Activated naive CD4-positive, alpha-beta T cell treated with anti-CD3 and anti-CD28 coated beads, Interleukin-2, amount 50 U/mL, for 24 hours (primary cell): Measurements from ENCODE around the gene TACR1.

Experiments
- H3K27ac Mint-ChIP-seq: one replicate; pipeline ENCODE4 v1.8.0; 2021; ENCODE audit warnings: mild to moderate bottlenecking, mixed read lengths
- H3K27me3 Mint-ChIP-seq: one replicate; pipeline ENCODE4 v1.8.0; 2021; ENCODE audit warnings: mixed read lengths
- H3K36me3 Mint-ChIP-seq: one replicate; pipeline ENCODE4 v1.8.0; 2021; ENCODE audit warnings: mixed read lengths
- H3K4me1 Mint-ChIP-seq: one replicate; pipeline ENCODE4 v1.8.0; 2021; ENCODE audit warnings: mixed read lengths
- H3K4me3 Mint-ChIP-seq: one replicate; pipeline ENCODE4 v1.8.0; 2021; ENCODE audit warnings: mild to moderate bottlenecking, mixed read lengths
- H3K9me3 Mint-ChIP-seq: one replicate; pipeline ENCODE4 v1.8.0; 2021; ENCODE audit warnings: mixed read lengths

Gene TACR1

GRCh38 chr2:75012080-75012479 is 187.2 kb downstream of the TACR1 start:
- H3K4me1 Mint-ChIP-seq, result no peaks in the 10 kb centered on the region
- H3K4me3 Mint-ChIP-seq, result no peak overlapping the region
- H3K27ac Mint-ChIP-seq, result no peak overlapping the region
- H3K36me3 Mint-ChIP-seq, result peaks cover 8% of the 10 kb centered on the region
- H3K27me3 Mint-ChIP-seq, result no peaks in the 10 kb centered on the region
- H3K9me3 Mint-ChIP-seq, result no peaks in the 10 kb centered on the region

- Mint-ChIP-seq H3K4me1 (no peaks in the 10 kb centered on the region), H3K9me3 (no peaks in the 10 kb centered on the region), H3K4me3 (no peak overlapping the region), H3K27ac (no peak overlapping the region), H3K36me3 (peaks cover 8% of the 10 kb centered on the region), H3K27me3 (no peaks in the 10 kb centered on the region)
Observed at GRCh38 chr2:75010571-75010970, 188.7 kb downstream of the TACR1 start.

GRCh38 chr2:75007819-75008218 is 191.5 kb downstream of the TACR1 start:
- H3K27ac Mint-ChIP-seq, result no peak overlapping the region
- no peaks in the 10 kb centered on the region for H3K27me3 Mint-ChIP-seq
- no peaks in the 10 kb centered on the region for H3K4me1 Mint-ChIP-seq
- peaks cover 11% of the 10 kb centered on the region for H3K36me3 Mint-ChIP-seq
- H3K4me3 Mint-ChIP-seq, result no peak overlapping the region
- H3K9me3 Mint-ChIP-seq, result no peaks in the 10 kb centered on the region

GRCh38 chr2:75007061-75007460 is 192.3 kb downstream of the TACR1 start:
- Mint-ChIP-seq H3K36me3 (peaks cover 12% of the 10 kb centered on the region), H3K27ac (no peak overlapping the region), H3K4me3 (no peak overlapping the region), H3K4me1 (no peaks in the 10 kb centered on the region), H3K9me3 (no peaks in the 10 kb centered on the region), H3K27me3 (no peaks in the 10 kb centered on the region)

GRCh38 chr2:75006041-75006440 is 193.3 kb downstream of the TACR1 start:
- no peak overlapping the region for H3K27ac Mint-ChIP-seq
- peaks cover 12% of the 10 kb centered on the region for H3K36me3 Mint-ChIP-seq
- no peaks in the 10 kb centered on the region for H3K4me1 Mint-ChIP-seq
- no peaks in the 10 kb centered on the region for H3K27me3 Mint-ChIP-seq
- H3K4me3 Mint-ChIP-seq, result no peak overlapping the region
- H3K9me3 Mint-ChIP-seq, result no peaks in the 10 kb centered on the region

- H3K36me3 Mint-ChIP-seq, result peaks cover 14% of the 10 kb centered on the region
- no peaks in the 10 kb centered on the region for H3K27me3 Mint-ChIP-seq
- no peaks in the 10 kb centered on the region for H3K9me3 Mint-ChIP-seq
- no peak overlapping the region for H3K4me3 Mint-ChIP-seq
- no peaks in the 10 kb centered on the region for H3K4me1 Mint-ChIP-seq
- no peak overlapping the region for H3K27ac Mint-ChIP-seq
Observed at GRCh38 chr2:75003773-75004172, 195.5 kb downstream of the TACR1 start.

GRCh38 chr2:75003276-75003675 is 196.0 kb downstream of the TACR1 start:
- H3K27me3 Mint-ChIP-seq, result no peaks in the 10 kb centered on the region
- H3K27ac Mint-ChIP-seq, result no peak overlapping the region
- H3K4me3 Mint-ChIP-seq, result no peak overlapping the region
- peaks cover 13% of the 10 kb centered on the region for H3K36me3 Mint-ChIP-seq
- no peaks in the 10 kb centered on the region for H3K9me3 Mint-ChIP-seq
- no peaks in the 10 kb centered on the region for H3K4me1 Mint-ChIP-seq

- Mint-ChIP-seq H3K9me3 (no peaks in the 10 kb centered on the region), H3K4me3 (no peak overlapping the region), H3K4me1 (no peaks in the 10 kb centered on the region), H3K27ac (no peak overlapping the region), H3K27me3 (no peaks in the 10 kb centered on the region), H3K36me3 (peaks cover 16% of the 10 kb centered on the region)
Observed at GRCh38 chr2:75002007-75002406, 197.3 kb downstream of the TACR1 start.

- Mint-ChIP-seq H3K27me3 (no peaks in the 10 kb centered on the region), H3K4me1 (no peaks in the 10 kb centered on the region), H3K9me3 (no peaks in the 10 kb centered on the region), H3K36me3 (peaks cover 17% of the 10 kb centered on the region), H3K27ac (no peak overlapping the region), H3K4me3 (no peak overlapping the region)
Observed at GRCh38 chr2:74999468-74999867, 199.9 kb downstream of the TACR1 start.
